A549 (cell line): Measurements from ENCODE around the gene VCX3B. TPM values are rescaled to one million over a fixed set of nuclear protein-coding genes. Genes with fewer than 3 reads are reported as not detected.
"Not testable (repeated sequence)": the region's sequence is repeated elsewhere in the genome, so short reads cannot be mapped to it uniquely, and the experiment has no call there.

Source experiments
- ATAC-seq, 2 experiments: fragments of 200-7000 bp in 1 of 2; fragments of >200 bp in 1 of 2; cut with Nextera tagmentation in 1 of 2; cut with Tn5 transposase in 1 of 2; 3 replicates each; pipeline versions ENCODE4 v1.8.0 to v1.9.1; 2018 to 2020; ENCODE audit warnings: mild to moderate bottlenecking in 1 of 2, moderate library complexity in 1 of 2
- CTCF ChIA-PET: fragments of 300-600 bp; sonication (Branson Sonifier 250); formaldehyde crosslinking; extraction: SDS; loops from one replicate; lab custom pipeline; 2021; ENCODE audit warnings: antibody characterized with exemption, inconsistent platforms; lab: Yijun Ruan, JAX
- POLR2A ChIA-PET: fragments of 350-600 bp; formaldehyde crosslinking; extraction: SDS; loops from one replicate; lab custom pipeline; 2021; ENCODE audit warnings: antibody characterized with exemption, inconsistent platforms; lab: Yijun Ruan, JAX
- DNase-seq, 2 experiments: peaks; one replicate each; pipeline versions ENCODE4 v3.0.0 to v3.0.0-alpha.2; 2011 to 2016; ENCODE audit warnings: low read depth in 1 of 2, low spot score in 1 of 2
- FAIRE-seq: peaks from 2 replicates; lab custom pipeline; 2011; peaks lifted over from hg19 to GRCh38; lab: Jason Lieb, UNC
- H3K27ac ChIP-seq, 2 experiments: fragments of >200 bp; sonication (Bioruptor Twin); formaldehyde crosslinking; 3 replicates each; pipeline ENCODE4 v1.5.1; 2016 to 2017
- H3K4me1 ChIP-seq: fragments of >200 bp; sonication (Bioruptor Twin); formaldehyde crosslinking; 3 replicates; pipeline ENCODE4 v1.6.1; 2016
- H3K4me2 ChIP-seq: fragments of >200 bp; sonication (Bioruptor Twin); formaldehyde crosslinking; 3 replicates; pipeline ENCODE4 v1.6.1; 2016
- H3K4me3 ChIP-seq: fragments of >200 bp; sonication (Bioruptor Twin); formaldehyde crosslinking; 3 replicates; pipeline ENCODE4 v1.5.1; 2016
- H3K9me3 ChIP-seq: fragments of >200 bp; sonication (Bioruptor Twin); formaldehyde crosslinking; 3 replicates; pipeline ENCODE4 v1.6.1; 2016
- BHLHE40 ChIP-seq: IDR thresholded peaks from 2 replicates; pipeline ENCODE4 v1.6.1; 2012; ENCODE audit warnings: low read depth, low read length, inconsistent platforms
- CEBPB ChIP-seq, 2 experiments: fragments of >200 bp in 1 of 2; sonication (Bioruptor Twin) in 1 of 2; formaldehyde crosslinking in 1 of 2; IDR thresholded peaks; 2 replicates each; pipeline ENCODE4 v1.6.1; 2012 to 2016
- CHD4 ChIP-seq: fragments of 200-600 bp; sonication (generic); IDR thresholded peaks from 2 replicates; pipeline ENCODE4 v1.6.1; 2016; ENCODE audit warnings: antibody characterized with exemption, mild to moderate bottlenecking, borderline replicate concordance
- EHF ChIP-seq: fragments of 250-450 bp; sonication (Bioruptor Pico); IDR thresholded peaks from 2 replicates; pipeline ENCODE4 v1.5.0; 2020; ENCODE audit warnings: mild to moderate bottlenecking
- FOXS1 ChIP-seq: fragments of 250-450 bp; sonication (Bioruptor Pico); IDR thresholded peaks from 2 replicates; pipeline ENCODE4 v1.5.0; 2020; ENCODE audit warnings: mild to moderate bottlenecking, moderate library complexity
- GATA3 ChIP-seq: IDR thresholded peaks from 2 replicates; pipeline ENCODE4 v1.6.1; 2012; ENCODE audit warnings: borderline replicate concordance
- HES2 ChIP-seq: fragments of >200 bp; sonication (Bioruptor Twin); formaldehyde crosslinking; IDR thresholded peaks from 2 replicates; pipeline ENCODE4 v1.6.1; 2016
- HOXB5 ChIP-seq: fragments of 250-450 bp; sonication (Bioruptor Pico); IDR thresholded peaks from 2 replicates; pipeline ENCODE4 v1.5.0; 2020; ENCODE audit warnings: mild to moderate bottlenecking, moderate library complexity
- JUN ChIP-seq, 2 experiments: fragments of >200 bp; sonication (Bioruptor Twin); formaldehyde crosslinking; IDR thresholded peaks; 2 replicates in 1 of 2; 3 replicates in 1 of 2; pipeline ENCODE4 v1.6.1; 2016 to 2017
- JUNB ChIP-seq: fragments of >200 bp; sonication (Bioruptor Twin); formaldehyde crosslinking; IDR thresholded peaks from 2 replicates; pipeline ENCODE4 v1.6.1; 2016
- MYC ChIP-seq: IDR thresholded peaks from 2 replicates; pipeline ENCODE4 v1.6.1; 2012; ENCODE audit warnings: mild to moderate bottlenecking, inconsistent platforms, low read length, improper control_type of control experiment, borderline replicate concordance
- NR3C1 ChIP-seq: fragments of >200 bp; sonication (Bioruptor Twin); formaldehyde crosslinking; IDR thresholded peaks from 3 replicates; pipeline ENCODE4 v1.6.1; 2017
- RARB ChIP-seq: fragments of 250-450 bp; sonication (Bioruptor Pico); IDR thresholded peaks from 2 replicates; pipeline ENCODE4 v1.8.0; 2021; ENCODE audit warnings: mild to moderate bottlenecking, moderate library complexity
- RFX5 ChIP-seq: fragments of 450-650 bp; IDR thresholded peaks from 2 replicates; pipeline ENCODE4 v1.7.1; 2014; ENCODE audit warnings: antibody characterized with exemption, mild to moderate bottlenecking, moderate library complexity
- ZNF302 ChIP-seq: fragments of 250-450 bp; sonication (Bioruptor Pico); IDR thresholded peaks from 2 replicates; pipeline ENCODE4 v1.9.0; 2021; ENCODE audit warnings: inconsistent platforms, mild to moderate bottlenecking, moderate library complexity
- WGBS: methylation state at CpG from one replicate; pipeline ENCODE4 v1.1.6; 2017; ENCODE audit errors: missing lambda C conversion rate; 5-methylcytosine and 5-hydroxymethylcytosine counted together
- polyA plus RNA-seq, 4 experiments: library from polyadenylated mRNA; depleted of rRNA in 3 of 4; stranded (reverse); fragments of >200 nt; fragmentation: RNase III in 1 of 4; extraction: RNeasy Plus Mini Kit Qiagen cat#74134 plus additional on column Dnase treatment in 1 of 4; gene quantifications; 2 replicates in 3 of 4; 3 replicates in 1 of 4; pipeline ENCODE4 v1.2.3, GENCODE V29; 2011 to 2017
- TF ChIP-seq, protein P1 (sequence below): IDR thresholded peaks from 2 replicates; pipeline ENCODE4 v1.6.1; 2012

VCX3B gene
- polyA plus RNA-seq, 2 of the 4 experiments (the other 2 are of a cell fraction), result not detected

DNA sequence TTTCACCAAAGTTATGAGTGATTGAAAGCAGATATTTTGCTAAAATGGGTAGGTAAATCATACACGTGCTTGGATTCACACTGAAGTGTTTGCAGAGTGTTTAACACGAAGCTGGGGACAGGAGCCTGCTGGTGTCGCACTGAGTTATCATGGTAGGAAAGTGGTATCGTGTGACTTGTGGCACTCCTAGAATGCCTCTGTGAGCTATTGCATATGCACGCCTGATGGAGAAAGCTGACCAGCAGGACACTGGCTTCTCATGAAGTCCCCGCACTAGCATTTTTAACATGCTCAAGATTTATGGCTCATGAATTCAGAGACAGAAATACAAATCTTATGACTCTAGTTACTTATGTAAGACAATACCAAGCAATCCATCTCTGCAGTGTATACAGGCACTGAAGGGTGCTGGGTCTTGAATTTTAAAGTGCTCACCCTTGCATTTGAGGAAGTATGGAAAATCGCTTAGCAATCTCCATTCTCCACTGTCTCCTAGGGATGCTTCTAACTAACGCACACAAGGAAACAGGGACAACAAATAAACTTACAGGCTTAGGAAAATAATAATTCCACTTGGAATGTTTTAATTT lies 19.8 kb downstream of the VCX3B start:
- no peak for DNase-seq
- no peak for ATAC-seq
- 24% methylated on average over 8 of the region's 8 CpGs for WGBS
- ChIA-PET POLR2A (no interaction called here), CTCF (no interaction called here)
- H3K9me3 ChIP-seq, result no peaks in the 10 kb centered on the region
- H3K27ac ChIP-seq, result no peak overlapping the region
- TF ChIP-seq MYC (no peak), HES2 (no peak), JUN (IDR thresholded peaks at IDR 0.05) (no peak), ZNF302 (no peak), NR3C1 (no peak)
- TF ChIP-seq, protein P1, sequence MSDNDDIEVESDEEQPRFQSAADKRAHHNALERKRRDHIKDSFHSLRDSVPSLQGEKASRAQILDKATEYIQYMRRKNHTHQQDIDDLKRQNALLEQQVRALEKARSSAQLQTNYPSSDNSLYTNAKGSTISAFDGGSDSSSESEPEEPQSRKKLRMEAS, result no peak
- no peaks in the 10 kb centered on the region for H3K4me1 ChIP-seq
- no peak for FAIRE-seq
- H3K4me2 ChIP-seq, result no peak overlapping the region
- H3K4me3 ChIP-seq, result no peak overlapping the region

DNA sequence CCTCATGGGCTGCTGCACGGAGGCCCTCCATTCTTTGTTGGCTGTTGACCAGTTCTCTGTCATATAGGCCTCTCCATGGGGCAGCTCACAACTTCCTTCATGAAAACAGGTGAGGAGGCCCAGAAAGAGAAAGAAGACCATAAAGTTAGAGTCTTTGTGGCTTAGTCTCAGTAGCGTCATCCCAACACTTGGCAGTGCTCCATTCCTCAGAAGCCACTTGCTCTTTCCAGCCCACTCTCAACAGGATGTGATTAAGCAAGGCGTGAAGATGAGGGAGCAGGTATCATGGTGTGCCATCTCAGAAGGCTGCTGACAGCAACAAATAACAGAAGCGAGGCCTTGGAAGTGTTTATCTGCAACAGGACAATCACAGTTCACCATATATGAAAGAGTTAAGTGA lies 30.4 kb downstream of the VCX3B start:
- H3K4me1 ChIP-seq, H3K4me3 ChIP-seq, POLR2A ChIA-PET, H3K4me2 ChIP-seq, ATAC-seq, DNase-seq, H3K9me3 ChIP-seq, FAIRE-seq, H3K27ac ChIP-seq, CTCF ChIA-PET: not testable (repeated sequence)
- 0% methylated on average over 3 of the region's 4 CpGs for WGBS

DNA sequence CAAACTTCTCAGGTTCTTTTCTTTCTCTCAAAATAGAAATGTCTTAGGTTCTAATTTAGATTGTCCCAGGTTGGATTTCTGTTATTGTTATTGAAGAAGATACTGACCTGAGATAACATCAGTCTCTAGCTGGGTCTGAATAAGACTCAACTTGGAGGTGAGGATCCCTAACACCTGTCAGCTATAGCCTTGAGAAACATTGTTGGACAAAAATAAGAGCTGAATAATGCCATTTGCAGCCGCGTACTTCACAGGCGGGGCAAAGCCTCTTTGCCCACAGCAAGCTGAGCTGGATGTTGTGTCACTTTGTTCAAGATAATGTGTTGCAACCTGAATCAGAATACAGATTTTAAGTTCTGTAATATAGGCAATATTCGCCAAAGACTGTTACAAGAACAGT lies 35.6 kb downstream of the VCX3B start:
- H3K9me3 ChIP-seq, result no peaks in the 10 kb centered on the region
- no peak for DNase-seq
- CTCF ChIA-PET, result no interaction called here
- H3K4me2 ChIP-seq, result no peak overlapping the region
- no peak overlapping the region for H3K27ac ChIP-seq
- POLR2A ChIA-PET, result no interaction called here
- no peaks in the 10 kb centered on the region for H3K4me1 ChIP-seq
- no peak overlapping the region for H3K4me3 ChIP-seq
- TF ChIP-seq RFX5, result no peak
- TF ChIP-seq GATA3, result no peak
- no peak for TF ChIP-seq HOXB5 (CRISPR knock-in tag)
- TF ChIP-seq JUNB, result no peak
- no peak for TF ChIP-seq RARB (CRISPR knock-in tag)
- no peak for TF ChIP-seq BHLHE40
- no peak for TF ChIP-seq EHF (CRISPR knock-in tag)
- no peak for TF ChIP-seq CEBPB (IDR thresholded peaks at IDR 0.05)
- TF ChIP-seq, all 56 proteins: peak for 0
- no peak for ATAC-seq
- FAIRE-seq, result no peak
- 65% methylated on average over 4 of the region's 4 CpGs for WGBS

- WGBS, result 45% methylated on average over 20 of the region's 21 CpGs
- H3K27ac ChIP-seq, ATAC-seq, H3K9me3 ChIP-seq, H3K4me3 ChIP-seq, POLR2A ChIA-PET, H3K4me1 ChIP-seq, CTCF ChIA-PET, H3K4me2 ChIP-seq, FAIRE-seq, DNase-seq: not testable (repeated sequence)
These were observed 37.5 kb downstream of the VCX3B start for GRCh38 chrX:8502101-8502500.

GRCh38 chrX:8504451-8504850 lies 39.8 kb downstream of the VCX3B start:
- no peak for FAIRE-seq
- POLR2A ChIA-PET, result no interaction called here
- Histone ChIP-seq H3K4me2 (no peak overlapping the region), H3K27ac (no peak overlapping the region), H3K4me3 (no peak overlapping the region), H3K4me1 (no peaks in the 10 kb centered on the region), H3K9me3 (no peaks in the 10 kb centered on the region)
- DNase-seq, result peak in 1 of 2 experiments; percentile 1
- TF ChIP-seq CHD4 (no peak), FOXS1 (CRISPR knock-in tag) (no peak)
- TF ChIP-seq, all 56 proteins: peak for 0
- WGBS, result 0% methylated on average over 6 of the region's 6 CpGs
- ATAC-seq, result no peak
- CTCF ChIA-PET, result no interaction called here
